Liver (tissue), 3 donors: Measurements from ENCODE around the gene DPYSL4.

Source experiments
- CTCF ChIP-seq: fragments of 150-350 bp; IDR thresholded peaks from 2 replicates; pipeline ENCODE4 v1.5.1; 2017; ENCODE audit warnings: improper control_type of control experiment, low read depth, low read length; ENCODE audit not compliant: missing input control
- FOXA1 ChIP-seq: IDR thresholded peaks from 2 replicates; pipeline ENCODE4 v1.6.1; 2016; ENCODE audit warnings: antibody characterized with exemption
- TAF1 ChIP-seq: conservative IDR thresholded peaks from 2 replicates; pipeline ENCODE4 v1.6.1; 2016; ENCODE audit warnings: antibody characterized with exemption, mild to moderate bottlenecking
- YY1 ChIP-seq: IDR thresholded peaks from 2 replicates; pipeline ENCODE4 v1.6.1; 2016; ENCODE audit warnings: antibody characterized with exemption, mild to moderate bottlenecking
- ZBTB33 ChIP-seq: IDR thresholded peaks from 2 replicates; pipeline ENCODE4 v1.6.1; 2016; ENCODE audit warnings: antibody characterized with exemption
- donor health status: healthy.
- donor health status: healthy.

GRCh38 chr10:132151286-132151950, 35.3 kb upstream of the DPYSL4 start:
- TF ChIP-seq ZBTB33 (no peak), CTCF (no peak), FOXA1 (no peak), TAF1 (no peak), YY1 (no peak)
